Measurements from ENCODE around the gene TP53I13. TPM values are rescaled to one million over a fixed set of nuclear protein-coding genes. Genes with fewer than 3 reads are reported as not detected.

The TP53I13 gene
- total RNA-seq, 4 donors from 2014 or later, result 31.6 to 45.9 (median 40.3) TPM

DNA sequence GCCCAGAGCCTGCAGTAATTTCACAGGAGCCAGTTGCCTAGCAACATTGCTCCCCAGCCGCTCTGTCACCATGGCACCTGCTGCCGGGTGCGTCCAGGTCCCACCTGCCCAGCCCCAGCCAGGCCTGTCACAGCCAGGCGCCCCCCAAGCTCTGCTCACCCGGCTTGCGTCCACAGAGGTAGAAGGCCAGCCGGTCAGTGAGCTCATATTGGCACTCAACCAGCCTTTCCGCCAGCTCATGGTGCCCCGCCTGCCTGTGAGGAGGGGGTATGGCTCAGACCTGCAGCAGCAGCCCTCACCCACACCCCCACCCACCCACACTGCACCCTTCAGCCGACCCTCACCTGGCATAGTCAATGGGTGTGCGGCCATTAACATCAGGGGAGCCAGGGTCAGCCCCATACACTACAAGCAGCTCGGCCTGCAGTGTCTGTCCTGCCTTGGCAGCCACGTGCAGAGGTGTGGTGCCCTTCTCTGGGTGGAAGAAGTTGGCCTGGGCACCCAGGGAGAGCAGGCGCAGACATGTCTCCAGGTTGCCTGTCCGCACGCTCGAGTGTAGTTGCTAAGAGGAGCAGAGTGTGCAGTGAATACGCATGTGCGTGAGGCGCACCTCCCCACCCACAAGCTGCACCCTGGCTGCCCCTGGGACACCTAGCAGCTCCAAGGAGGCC lies 13.2 kb downstream of the TP53I13 start:
- H3K36me3 ChIP-seq, result peaks cover 37% of the 10 kb centered on the region
- H3K27ac ChIP-seq, result peak overlapping the region; percentile 47
- DNase-seq (ENCODE audit: low spot score in 2 of 2), result peak in 1 of 2 donors; percentile 67
- 46% methylated on average over 8 of the region's 20 CpGs for WGBS
- TF ChIP-seq POLR2A (IDR thresholded peaks at IDR 0.05), result no peak
- TF ChIP-seq POLR2AphosphoS5 (IDR thresholded peaks at IDR 0.05), result no peak
- TF ChIP-seq, protein P1, sequence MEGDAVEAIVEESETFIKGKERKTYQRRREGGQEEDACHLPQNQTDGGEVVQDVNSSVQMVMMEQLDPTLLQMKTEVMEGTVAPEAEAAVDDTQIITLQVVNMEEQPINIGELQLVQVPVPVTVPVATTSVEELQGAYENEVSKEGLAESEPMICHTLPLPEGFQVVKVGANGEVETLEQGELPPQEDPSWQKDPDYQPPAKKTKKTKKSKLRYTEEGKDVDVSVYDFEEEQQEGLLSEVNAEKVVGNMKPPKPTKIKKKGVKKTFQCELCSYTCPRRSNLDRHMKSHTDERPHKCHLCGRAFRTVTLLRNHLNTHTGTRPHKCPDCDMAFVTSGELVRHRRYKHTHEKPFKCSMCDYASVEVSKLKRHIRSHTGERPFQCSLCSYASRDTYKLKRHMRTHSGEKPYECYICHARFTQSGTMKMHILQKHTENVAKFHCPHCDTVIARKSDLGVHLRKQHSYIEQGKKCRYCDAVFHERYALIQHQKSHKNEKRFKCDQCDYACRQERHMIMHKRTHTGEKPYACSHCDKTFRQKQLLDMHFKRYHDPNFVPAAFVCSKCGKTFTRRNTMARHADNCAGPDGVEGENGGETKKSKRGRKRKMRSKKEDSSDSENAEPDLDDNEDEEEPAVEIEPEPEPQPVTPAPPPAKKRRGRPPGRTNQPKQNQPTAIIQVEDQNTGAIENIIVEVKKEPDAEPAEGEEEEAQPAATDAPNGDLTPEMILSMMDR (IDR thresholded peaks at IDR 0.05), result no peak
- TF ChIP-seq EP300 (IDR thresholded peaks at IDR 0.05), result no peak
- no peaks in the 10 kb centered on the region for H3K27me3 ChIP-seq
- no peaks in the 10 kb centered on the region for H3K9me3 ChIP-seq
- no peak overlapping the region for H3K4me3 ChIP-seq
- H3K4me1 ChIP-seq, result peaks cover 76% of the 10 kb centered on the region

DNA sequence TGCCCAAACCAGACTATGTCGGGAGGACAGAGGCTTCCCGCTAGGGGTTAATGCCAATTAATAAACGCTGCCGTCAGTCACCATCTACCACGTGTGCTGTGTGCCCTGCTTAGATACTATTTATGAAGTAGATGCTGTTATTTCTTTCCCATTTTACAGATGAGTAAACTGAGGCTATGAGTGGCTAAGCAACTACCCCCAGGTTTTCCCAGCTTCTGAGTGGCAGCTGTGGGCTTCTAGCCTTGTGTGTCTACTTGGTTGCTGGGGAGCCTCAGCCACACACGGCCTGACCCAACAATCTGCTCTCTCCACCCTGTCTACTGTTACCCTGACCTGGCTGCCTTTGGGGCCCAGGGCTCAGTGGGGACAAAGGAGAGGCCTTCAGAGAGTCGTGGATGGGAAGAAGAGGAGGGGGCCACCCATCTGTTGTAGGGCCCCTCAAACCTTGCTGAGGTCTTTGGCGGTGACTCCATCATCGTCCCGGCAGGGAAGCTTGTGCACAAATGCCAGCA lies 13.8 kb downstream of the TP53I13 start:
- no peak overlapping the region for H3K4me3 ChIP-seq
- H3K27me3 ChIP-seq, result no peaks in the 10 kb centered on the region
- H3K9me3 ChIP-seq, result no peaks in the 10 kb centered on the region
- TF ChIP-seq, protein P1 (IDR thresholded peaks at IDR 0.05), result no peak
- TF ChIP-seq POLR2AphosphoS5 (IDR thresholded peaks at IDR 0.05) (no peak), POLR2A (IDR thresholded peaks at IDR 0.05) (no peak), EP300 (IDR thresholded peaks at IDR 0.05) (no peak)
- DNase-seq (ENCODE audit: low spot score in 2 of 2), result no peak
- H3K4me1 ChIP-seq, result peaks cover 82% of the 10 kb centered on the region
- H3K36me3 ChIP-seq, result peaks cover 31% of the 10 kb centered on the region
- no peak overlapping the region for H3K27ac ChIP-seq
- 82% methylated on average over 6 of the region's 10 CpGs for WGBS

DNA sequence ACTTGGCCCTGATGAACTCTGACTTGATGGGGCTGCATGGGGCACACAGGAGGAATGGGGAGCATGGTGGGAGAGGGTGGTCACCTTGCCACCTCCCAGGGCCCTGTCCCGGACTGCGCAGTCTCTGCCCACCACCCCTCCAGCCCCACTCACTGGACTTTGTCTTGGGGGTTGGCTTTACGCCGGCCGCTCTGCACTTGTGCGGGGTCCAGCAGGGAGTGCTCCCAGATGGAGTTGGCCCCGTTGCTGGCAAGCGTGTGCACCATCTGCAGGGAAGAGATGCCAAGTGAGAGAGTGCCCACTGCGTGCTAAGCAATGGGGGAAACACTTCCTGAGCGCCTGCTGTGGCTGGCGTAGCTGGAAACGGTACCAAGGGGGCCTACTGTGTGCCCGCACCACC lies 14.3 kb downstream of the TP53I13 start:
- no peak for TF ChIP-seq POLR2A (IDR thresholded peaks at IDR 0.05)
- TF ChIP-seq POLR2AphosphoS5 (IDR thresholded peaks at IDR 0.05), result no peak
- TF ChIP-seq, protein P1 (IDR thresholded peaks at IDR 0.05), result no peak
- no peak for TF ChIP-seq EP300 (IDR thresholded peaks at IDR 0.05)
- DNase-seq (ENCODE audit: low spot score in 2 of 2), result no peak
- H3K36me3 ChIP-seq, result peaks cover 26% of the 10 kb centered on the region

DNA sequence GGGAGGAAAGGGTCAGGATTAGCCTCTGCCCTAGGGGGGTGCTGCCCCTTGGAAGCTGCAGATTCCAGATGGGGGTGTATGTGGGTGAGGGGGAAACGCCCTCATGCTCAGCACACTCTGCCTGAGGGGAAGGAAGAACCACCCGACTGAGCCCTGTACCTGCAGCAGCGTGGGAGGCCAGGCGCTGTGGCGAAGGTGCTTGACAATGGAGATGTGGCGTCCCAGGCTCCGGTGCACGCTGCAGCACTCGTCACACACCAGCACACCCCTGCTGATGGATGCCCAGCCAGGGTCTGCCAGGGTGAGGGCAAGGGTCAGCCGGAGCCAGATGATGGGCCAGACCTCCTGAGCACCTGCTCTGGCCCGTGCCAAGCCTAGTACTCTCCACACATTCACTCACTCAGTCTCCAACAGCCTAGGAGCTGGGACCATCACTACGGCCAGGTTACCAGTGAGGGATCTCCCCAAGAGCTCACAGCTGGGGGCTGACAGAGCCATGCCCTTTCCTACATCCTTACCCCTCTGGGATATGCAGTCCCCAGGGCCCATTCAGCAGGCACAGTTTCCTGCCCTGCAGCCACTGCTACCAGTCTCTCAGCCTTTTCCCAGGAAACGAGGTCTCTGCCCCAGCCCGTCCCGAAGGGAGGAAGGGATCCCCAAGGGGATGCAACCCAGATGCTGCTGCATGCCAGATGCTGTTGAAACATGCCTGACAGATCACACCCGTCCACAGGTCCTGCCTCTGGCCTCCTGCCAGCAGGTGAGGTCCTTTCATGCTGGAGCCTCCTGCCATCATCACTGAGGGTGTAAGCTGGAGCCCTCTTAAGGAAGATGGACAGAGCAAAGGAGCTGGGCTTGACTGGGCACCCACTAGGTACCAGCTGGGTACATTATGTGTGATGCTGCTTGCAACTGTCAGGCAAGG lies 15.1 kb downstream of the TP53I13 start:
- Histone ChIP-seq H3K4me3 (no peak overlapping the region), H3K27me3 (no peaks in the 10 kb centered on the region), H3K4me1 (peaks cover 86% of the 10 kb centered on the region), H3K27ac (peak overlapping the region; percentile 66), H3K9me3 (no peaks in the 10 kb centered on the region), H3K36me3 (peaks cover 18% of the 10 kb centered on the region)
- TF ChIP-seq, protein P1 (IDR thresholded peaks at IDR 0.05), result no peak
- TF ChIP-seq POLR2A (IDR thresholded peaks at IDR 0.05), result no peak
- TF ChIP-seq POLR2AphosphoS5 (IDR thresholded peaks at IDR 0.05), result no peak
- TF ChIP-seq EP300 (IDR thresholded peaks at IDR 0.05), result no peak
- 22% methylated on average over 3 of the region's 16 CpGs for WGBS
- DNase-seq (ENCODE audit: low spot score in 2 of 2), result peak in 1 of 2 donors; percentile 68

More for the DNA sequence above, 14.3 kb downstream of the TP53I13 start:
- H3K4me3 ChIP-seq, result no peak overlapping the region
- H3K27ac ChIP-seq, result no peak overlapping the region
- WGBS, result 77% methylated on average over 11 of the region's 13 CpGs
- no peaks in the 10 kb centered on the region for H3K27me3 ChIP-seq
- H3K9me3 ChIP-seq, result no peaks in the 10 kb centered on the region
- peaks cover 82% of the 10 kb centered on the region for H3K4me1 ChIP-seq

Measured in suprapubic skin (tissue), 4 donors.